NT2/D1 (cell line): ENCODE measurements around the gene PCSK6.

ENCODE experiments used
- YY1 ChIP-seq: IDR thresholded peaks from 2 replicates; pipeline ENCODE4 v1.6.1; 2011; ENCODE audit not compliant: insufficient read length, insufficient read depth
- ZNF274 ChIP-seq: IDR thresholded peaks from 2 replicates; pipeline ENCODE4 v1.6.1; 2011; ENCODE audit warnings: mild to moderate bottlenecking, low read depth, low read length

GRCh38 chr15:101486696-101487459, 2.6 kb downstream of the PCSK6 start:
- TF ChIP-seq ZNF274: no peak
- no peak for TF ChIP-seq YY1
